OCI-LY3 (cell line): ENCODE results near the gene DDX5.

Experiments used
- CTCF ChIP-seq: fragments of 200-600, 300-600 bp; sonication (generic); IDR thresholded peaks from 2 replicates; pipeline ENCODE4 v1.5.1; 2014; ENCODE audit warnings: antibody characterized with exemption, low read length, low read depth
- EZH2phosphoT487 ChIP-seq: fragments of 200-600 bp; shearing (Covaris generic); IDR thresholded peaks from 2 replicates; pipeline ENCODE4 v1.6.1; 2018; ENCODE audit warnings: antibody characterized with exemption, mixed run types, low read depth

GRCh38 chr17:64503341-64503740 lies 2.7 kb downstream of the DDX5 start:
- TF ChIP-seq CTCF (no peak), EZH2phosphoT487 (no peak)
